ENCODE measurements around the gene ARHGAP26.

The ARHGAP26 gene

DNA sequence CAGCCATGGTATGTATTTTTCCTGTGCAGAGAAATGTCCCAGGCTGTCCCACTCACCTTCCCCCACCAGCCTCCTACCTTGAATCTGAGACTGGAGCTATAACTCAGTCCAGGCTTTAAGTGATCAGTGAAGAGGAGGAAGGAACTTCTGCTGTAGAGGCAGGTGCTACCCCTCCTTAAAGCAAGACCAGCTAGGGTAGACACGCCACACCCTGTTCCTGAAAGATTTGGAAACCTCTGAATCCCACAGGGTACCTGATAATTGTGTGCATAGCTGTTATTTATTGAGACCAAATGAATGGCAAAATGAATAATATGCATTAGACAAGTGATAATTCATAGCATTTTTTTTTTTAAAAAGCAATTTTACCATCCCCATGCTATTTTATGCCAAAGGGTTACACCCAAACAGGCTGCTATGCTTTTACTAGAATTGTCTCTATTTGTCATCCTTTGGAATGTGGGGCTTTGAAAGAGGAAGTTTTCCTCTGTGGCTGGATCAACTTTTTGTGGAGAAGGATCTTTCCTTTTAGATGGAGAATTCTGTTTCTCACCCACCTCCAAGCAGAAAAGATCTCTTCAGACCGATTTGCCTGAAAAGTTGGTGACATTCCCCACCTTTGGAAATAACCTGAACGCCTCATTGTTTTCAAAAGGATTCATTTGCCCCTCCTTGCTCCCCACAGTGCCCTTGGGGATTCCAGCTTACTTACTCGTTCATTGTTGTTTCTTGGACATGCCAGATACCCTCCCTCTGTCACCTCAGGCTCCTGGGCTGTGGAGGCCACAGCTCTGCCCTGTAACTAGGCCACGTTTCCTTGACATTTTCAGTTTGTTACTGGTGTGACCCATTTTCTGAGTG is 384.6 kb downstream of the ARHGAP26 start:
- no peak for DNase-seq

DNA sequence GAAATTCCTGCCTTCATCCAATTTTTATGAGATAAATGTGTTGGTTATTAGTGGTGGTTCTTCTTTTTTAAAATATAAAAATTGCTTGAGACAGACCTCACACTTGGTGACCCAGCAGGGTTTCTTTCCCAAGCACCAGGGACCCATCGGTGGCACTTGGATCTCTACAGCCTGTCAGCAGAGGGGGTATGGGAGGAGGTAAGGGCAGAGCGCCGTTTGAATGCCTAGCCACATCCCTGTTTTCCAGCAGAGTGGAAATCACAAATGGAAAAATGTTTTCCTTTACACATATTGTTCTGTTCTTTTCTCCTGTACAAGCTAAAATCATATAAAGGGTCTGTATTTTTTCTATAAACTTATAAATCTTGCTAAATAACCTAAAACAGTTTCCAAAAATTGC is 385.3 kb downstream of the ARHGAP26 start:
- no peak for DNase-seq

DNA sequence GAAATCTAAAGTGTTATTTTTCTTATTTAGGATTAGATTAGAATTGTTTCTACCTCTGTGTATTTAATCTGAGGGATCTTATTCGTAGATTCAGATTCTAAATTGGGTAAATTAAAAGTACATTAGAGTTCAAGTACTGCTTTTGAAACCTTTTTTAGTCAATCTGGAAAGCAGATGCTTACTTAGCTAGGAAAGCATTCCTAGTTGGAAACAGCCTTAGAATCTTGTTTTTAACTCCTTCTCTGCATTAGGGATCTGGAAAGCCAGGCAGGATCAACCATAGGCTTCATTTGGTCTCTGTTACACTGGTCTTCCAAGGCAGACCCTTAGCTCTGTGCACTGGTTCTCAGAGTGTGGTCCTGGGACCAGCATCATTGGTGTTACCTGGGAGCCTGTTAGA is 385.9 kb downstream of the ARHGAP26 start:
- no peak for DNase-seq

DNA sequence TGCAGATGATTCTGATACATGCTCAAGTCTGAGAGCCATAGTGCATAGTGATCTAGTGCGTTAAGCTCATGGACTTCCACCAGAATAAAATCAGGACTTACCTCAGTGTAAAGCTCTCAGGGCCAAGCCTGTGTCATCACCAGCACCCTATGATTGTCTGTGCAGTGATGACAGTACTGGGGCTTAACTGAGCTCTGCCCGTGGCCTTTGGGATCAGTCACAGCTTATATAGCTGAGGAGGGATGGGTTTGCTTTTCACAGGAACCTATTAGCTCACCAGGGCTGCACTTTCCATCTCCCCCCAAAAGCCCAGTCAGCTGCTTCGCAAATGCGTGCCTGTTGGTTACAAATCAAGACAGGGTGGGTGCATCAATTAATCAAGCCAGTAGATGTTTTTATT is 386.4 kb downstream of the ARHGAP26 start:
- DNase-seq, result no peak

DNA sequence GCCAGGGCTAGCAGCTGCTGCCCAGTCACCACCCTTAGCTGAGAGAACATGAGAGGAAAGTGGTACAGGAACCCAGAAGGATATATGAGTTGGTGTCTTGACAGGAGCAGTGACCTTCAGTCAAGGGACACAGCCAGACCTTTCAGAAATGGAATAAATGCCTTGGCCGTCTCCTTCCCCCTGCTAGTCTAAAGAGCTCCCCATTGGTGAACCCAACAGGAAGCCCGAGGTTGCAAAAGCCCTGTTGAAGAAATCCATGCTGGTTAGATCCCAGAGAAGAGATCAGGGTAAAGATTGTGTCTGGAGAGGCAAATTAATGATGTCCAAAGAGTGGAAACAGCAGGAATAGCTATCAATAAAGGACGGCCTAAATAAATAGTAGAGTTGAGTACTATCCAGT is 388.9 kb downstream of the ARHGAP26 start:
- DNase-seq, result no peak

DNA sequence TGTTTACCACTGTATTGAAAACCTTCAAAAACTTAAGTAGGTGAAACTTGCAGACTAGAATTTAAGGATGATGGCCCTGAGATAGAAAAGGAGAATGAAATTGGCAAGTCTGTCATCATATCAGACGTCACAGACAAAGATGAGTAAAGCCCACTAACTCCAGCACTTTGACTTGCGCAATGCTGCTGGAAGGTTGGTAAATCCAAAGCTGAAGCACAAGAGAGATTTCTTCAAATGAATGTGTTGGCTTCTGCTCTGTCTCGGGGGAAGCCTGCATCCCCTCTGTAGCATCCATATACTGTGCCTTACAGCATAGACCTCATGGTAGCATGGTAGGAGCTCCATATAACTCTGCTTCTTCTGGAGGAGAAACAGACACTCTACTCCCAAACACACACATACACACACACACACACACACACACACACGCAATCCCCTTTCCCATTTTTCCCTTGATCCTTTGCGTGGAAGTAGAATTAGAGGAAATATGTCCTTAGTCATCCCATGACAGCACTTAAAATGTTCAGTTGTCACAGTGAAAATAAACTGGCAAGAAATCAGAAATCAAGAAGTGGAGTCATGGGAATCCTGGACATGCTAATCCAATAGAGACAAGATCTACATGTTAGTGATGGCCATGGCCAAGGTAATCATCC is 391.8 kb downstream of the ARHGAP26 start:
- no peak for DNase-seq

DNA sequence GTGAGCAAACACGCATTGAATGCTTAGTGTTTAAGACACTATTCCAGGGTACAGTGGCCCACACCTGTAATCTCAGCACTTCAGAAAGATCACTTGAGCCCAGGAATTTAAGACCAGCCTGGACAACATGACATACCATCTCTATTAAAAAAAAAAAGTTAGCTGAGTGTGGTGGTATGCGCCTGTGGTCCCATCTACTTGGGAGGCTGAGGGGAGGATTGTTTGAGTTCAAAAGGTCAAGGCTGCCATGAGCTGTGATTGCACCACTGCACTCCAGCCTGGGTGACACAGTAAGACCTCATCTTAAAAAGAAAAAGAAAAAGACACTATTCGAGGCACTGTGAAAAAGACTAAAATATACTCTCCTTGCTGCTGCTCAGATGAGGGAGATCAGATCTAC is 392.6 kb downstream of the ARHGAP26 start:
- no peak for DNase-seq

DNA sequence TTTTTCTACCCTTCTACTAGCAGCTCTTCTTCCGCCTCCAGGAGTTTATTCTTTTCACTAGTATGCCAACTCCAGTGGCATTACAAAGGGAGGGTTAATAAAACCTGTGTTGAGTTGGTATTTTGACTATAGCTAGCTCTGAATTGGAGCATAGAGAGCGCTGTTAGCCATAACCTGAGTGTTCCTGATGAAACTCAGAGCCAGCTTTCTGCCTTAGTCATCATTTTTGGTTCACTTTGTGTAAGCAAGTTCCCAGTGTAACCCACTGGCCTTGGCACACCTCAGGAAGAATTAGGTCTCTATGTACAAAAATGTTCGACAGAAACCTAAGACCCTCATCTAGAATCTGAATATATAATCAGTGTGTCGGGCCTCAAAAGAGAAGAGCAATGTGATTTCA is 394.4 kb downstream of the ARHGAP26 start:
- DNase-seq, result no peak

DNA sequence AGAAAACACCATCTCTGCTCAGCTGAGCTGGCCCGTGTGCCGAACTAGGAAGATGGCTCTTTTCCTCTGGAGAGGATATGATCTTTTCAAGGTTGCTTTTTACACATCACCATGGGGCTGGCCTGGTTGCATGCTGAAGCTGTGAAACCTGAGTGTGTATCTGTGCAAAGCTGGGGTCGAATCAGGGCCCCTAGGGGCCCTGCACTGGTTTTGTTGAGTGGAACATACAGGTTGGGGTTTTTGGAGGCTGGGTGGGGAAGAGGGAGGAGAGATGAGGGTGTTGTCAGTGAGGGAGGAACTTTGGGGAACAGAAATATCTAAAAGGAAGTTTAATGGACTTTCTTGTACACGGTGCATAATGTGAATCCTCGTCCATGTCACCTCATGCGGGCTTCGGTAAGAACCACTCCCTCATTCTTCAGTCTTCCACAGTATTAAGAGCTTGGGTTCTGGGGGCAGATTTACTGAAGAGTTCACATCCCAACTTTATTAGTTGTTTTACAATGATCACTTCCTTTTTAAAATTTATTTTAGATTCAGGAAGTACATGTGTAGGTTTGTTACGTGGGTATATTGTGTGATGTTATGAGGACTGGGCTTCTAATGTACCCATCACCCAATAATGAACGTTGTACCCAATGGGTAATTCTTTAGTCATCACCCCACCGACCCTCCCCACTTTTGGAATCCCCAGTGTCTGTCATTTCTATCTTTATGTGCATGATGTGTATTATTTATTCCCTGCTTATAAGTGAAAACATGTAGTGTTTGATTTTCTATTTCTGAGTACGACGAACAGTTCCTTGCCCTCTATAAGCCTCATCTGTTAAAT is 395.1 kb downstream of the ARHGAP26 start:
- DNase-seq, result no peak

DNA sequence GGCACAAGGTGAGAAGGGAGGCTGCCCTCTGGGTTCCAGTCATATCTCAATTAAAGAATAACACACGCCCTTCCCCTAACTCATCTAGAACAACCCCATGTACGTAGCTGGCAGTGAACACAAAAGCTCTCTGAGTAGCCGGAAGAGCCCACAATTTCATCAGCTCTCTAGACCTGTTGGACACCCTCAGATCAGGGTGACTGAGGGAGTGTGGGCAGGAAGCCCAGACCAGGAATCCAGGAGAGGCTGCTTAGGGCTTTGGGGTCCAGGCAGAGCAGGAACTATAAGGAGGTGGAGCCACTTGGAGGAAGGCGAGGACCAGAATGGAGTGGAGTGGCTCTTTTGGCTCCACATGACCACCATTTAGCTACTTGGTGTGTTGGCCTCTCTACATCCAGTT is 395.9 kb downstream of the ARHGAP26 start:
- no peak for DNase-seq

DNA sequence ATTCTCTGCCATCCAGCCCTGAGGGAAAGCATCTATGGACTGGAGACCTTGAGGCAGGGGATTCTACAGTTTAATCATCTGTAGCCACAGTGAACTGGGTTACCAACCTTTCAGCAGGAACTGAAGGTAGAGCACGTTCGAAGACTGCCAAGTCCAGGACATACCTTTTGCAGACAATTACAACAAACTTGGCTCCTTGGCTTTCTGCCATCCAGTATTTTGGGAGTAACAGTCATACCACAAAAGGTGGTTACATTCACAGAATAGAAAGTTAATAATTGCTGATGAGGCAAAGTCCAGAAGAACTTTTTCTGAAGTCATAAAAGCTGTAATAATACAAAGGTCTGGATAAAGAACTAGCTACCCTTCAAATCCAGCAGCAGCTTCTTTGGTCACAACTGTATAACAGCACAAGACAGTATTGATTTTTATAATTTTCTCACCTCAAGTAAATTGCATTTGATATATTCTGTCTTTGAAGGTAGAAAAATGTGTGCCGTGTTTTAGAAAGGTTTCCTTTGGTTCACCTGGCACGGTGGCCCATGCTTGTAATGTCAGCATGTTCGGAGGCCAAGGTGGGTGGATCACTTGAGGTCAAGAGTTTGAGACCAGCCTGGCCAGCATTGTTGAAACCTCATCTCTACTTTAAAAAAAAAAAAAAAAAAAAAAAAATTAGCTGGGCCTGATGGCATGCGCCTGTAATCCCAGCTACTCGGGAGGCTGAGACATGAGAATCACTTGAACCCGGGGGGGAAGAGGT is 396.7 kb downstream of the ARHGAP26 start:
- DNase-seq, result no peak

DNA sequence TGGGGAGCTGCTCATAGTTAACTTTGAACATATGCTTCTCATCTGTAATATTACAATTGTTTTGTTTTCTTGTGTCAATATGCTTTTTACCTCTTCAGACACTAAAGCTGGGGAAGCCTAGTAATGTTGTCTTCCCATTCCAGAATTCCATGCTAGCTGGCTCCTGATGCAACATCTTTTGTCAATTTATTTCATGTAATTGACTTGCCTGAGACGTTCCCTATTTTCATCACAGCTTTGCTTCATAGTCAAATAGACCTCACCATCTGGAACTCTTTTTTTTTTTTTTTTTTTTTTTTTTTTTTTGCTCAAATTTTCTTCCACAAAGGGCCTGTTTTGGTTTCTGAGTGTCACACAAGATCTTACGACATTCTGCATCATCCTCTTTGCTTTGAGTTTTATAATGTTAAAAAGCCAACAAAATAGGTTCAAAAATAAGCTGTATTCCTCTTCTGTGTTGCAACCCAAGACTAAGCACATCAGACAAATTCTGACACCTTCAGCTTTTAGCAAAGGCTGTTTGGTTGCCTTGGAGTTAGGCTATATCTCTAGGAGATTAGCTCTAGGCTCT is 398.1 kb downstream of the ARHGAP26 start:
- no peak for DNase-seq

DNA sequence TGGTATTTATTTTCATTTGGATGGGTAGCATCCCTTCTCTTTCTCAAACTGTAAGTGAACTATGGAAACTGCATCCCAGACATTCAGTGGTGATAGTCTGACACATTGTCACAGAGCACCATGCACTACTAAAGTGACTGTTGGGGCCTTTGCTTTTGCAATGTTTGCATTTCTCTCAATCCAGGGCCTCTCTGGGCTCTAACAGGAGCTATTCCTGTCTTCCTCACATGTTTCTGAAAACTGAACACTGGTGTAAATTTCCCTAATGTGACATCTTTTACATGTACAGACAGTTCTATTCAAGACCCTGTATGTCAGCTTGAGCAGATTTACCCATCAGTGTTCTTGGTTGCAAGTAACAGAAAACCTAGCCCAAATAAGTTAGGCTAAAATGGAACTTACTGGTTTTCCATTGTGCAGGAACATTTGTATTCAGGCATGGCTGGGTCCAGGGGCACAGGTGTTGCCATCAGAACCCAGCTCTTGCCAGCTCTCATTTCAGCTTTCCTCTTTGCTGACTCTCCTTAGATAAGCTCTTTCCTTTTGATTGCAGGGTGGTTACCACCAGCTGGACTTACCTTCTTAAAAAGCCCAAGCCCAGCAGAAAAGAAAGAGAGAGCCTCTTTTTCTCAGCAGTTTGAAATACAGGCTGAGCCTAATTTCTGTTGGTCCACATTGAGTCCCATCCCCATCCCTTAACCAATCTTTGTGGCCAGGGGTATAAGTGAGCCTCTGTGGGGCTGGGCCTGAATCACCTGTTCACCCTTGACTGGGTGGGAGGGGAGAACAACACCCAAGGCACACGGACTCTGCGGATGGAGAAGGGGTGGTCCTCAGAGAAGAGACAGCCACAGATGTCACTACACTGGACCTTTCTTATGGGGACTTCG is 399.0 kb downstream of the ARHGAP26 start:
- no peak for DNase-seq

DNA sequence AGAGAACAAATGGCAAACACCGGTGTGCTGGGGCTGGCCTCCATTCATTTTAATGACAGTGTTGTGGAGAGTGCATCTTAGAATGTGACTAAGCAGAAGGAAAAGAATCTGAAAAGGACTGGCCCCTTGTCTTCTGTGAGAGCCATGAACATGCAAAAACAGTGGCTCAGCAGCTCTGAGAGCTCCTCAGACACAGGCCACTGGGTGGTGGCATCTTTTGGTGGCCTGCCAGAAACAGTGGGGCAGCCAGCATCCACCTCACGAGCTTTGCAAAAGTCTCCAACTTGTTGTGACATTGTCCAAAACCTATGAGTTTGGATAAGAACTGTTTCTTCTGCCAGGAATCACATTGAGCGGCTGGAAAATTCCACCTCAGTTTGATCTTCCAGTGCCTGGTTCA is 399.9 kb downstream of the ARHGAP26 start:
- DNase-seq, result no peak

DNA sequence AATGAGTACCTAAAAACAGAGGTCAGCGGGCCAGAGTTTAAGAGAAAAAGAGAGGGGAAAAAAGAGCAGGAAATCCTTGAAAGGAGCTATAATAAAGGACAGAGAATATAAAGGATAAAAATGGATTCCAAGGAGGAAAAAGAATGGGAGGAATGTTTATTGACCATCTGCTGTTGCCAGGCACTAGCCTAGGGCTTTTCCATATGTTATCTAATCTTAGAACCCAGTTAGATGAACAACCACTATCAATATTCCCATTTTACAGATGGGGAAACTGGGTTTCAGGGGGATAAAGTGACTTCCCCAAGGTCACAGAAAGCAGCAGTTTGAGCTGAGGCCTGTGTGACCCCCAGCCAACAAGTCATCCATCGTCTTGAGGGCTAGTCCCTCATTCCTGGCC is 400.8 kb downstream of the ARHGAP26 start:
- no peak for DNase-seq

DNA sequence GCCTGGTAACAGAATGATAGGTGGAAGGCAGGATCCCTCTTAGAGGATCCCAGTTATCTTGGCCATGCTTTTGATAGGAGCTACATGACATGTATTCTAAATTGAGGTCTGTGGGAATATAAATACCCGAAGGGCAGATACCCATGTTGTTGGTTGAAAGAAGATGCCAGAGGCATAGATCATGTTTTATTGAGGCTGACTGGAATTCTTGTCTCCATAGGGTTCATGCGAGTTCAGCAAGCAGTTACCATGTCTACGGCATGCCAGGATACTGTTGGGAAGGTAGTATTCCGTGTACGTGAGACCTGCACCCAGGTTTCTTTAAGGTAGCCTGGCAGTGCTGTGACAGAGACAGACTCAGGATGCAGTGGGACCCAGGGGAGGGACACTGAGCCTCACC is 402.6 kb downstream of the ARHGAP26 start:
- DNase-seq, result no peak

DNA sequence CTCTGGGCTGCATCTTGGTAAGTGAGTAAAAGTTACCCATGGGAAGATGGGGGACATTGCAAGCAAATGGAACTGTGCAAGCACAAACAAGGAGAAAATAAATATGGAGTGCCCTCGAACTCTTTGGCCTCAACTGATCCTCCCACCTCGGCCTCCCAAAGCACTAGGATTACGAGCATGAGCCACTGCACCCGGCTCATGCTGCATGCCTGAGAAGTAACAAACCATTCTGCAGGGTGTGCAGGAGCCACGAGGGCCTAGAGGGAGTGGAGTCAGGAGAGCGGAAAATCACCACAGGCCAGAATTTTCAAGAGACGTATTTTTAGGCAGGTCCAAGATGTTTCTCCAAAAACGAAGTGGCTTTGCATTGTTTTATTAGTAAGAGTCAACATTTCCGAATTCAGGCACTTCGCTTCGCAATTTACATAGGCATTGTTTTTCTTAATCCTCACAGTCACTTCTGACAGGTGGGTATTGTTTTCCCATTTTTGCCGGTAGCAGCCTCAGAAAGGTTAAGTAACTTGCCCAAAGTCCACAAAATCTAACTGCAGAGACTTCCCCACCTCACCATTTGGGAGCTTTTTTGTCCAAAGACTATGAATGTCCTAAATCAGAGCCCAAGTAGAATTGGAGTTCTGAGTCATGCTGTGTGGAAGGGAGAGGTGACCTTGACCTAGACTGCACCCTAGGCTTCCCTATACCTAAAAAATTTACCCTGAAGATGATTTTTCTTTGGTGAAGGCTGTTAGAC is 403.1 kb downstream of the ARHGAP26 start:
- no peak for DNase-seq

DNA sequence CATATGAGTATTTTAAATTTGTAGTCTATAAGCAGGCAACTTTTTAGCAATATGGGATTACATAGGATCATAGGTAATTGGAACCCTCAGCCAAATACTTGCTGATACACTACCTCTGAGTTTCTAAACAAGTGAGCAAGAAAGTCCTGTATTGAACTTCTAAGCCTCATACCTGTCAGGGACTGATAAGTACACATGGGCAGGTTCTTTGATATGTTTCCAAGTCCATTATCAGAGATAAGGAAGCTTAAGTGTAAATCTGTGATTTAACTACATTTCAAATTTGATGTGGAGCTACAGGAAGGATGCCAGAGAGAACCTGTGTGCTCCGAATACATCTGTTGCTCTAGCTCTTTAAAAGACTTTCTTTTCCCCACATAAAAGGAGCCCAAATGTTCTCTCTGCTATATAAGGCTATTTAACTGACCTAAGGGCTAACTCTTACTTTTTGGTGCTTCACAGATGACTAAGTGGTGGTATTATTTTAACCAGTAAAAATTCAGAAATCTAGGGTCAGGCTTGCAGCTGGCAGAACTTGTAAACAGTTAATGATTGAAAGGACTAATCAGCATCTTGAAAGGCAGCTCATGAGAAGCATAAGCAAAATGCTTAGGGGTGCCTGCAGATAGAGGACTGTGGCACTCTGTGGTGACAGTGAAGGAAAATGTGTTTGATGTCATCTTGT is 404.7 kb downstream of the ARHGAP26 start:
- no peak for DNase-seq

DNA sequence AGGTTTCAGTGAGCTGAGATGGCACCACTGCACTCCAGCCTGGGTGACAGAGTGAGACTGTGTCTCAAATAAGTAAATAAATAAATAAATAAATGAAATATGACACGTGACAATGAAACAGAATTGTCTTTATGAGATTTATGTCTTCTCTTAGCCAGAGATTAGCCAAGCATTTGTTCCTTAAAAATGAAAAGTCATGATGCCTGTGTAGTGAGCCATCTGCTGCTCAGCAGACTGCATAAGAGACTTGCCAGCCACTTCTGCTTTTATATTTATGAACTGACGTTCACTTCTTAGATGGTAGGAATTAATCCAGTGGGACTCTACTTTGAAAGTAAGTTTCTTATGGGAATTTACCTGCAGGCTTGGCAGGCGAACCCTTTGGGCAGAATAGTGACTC is 405.9 kb downstream of the ARHGAP26 start:
- no peak for DNase-seq

All from activated T-cell treated with anti-CD3 and anti-CD28 coated beads, Interleukin-2, amount 50 U/mL, for 48 hours (primary cell).